HG02870 (cell line): ENCODE results near the gene NAA80.

Experiments
- ATAC-seq: cut with Tn5 transposase; IDR thresholded peaks from one replicate; pipeline ENCODE4 v1.9.1; 2021; ENCODE audit warnings: mild to moderate bottlenecking, moderate library complexity; ENCODE audit not compliant: unreplicated experiment

Gene NAA80

DNA sequence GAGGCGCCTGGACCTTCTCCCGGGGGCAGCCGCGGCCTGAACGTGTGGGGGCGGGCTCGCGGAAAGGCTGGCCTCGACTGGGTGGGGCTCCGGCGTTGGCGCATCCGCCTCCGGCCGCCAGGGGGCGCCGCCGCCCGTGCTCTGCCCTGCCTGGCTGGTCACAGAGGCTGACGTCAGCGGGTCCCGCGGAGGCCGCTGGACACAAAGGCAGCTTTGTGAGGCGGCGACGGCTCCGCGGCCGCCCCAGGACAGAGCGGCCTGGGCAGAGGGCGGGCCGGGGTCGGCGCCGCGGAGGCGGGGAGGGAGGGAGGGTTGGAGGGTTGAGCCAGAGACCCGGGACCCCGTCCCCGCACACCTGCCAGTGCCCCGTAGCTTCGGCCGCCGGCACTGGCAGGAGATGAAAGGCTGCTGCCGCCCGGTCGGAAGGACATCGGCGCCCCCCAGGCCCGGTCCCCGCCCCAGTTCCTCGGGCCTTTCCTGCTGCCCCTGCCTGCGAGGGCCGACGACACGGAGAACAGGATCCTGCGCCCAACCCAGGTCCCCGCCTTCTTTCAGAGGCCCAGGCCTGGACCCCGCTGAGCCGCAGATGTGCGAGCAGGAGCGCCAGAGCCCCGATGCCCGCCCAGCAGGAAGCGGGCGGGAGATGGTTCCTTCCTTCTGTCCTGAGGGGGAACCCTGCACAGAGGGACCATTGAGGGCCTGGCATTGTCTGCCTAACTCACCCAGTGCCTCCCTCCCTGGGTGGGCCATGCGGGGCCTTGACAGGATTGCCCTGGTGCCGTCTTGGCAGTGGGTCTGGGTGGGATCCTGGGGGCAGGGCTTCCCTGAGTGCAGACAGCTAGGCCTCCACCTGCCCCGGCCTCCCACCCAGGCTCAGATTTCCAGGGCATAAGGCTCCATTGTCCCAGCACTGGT lies 38.9 kb downstream of the NAA80 start:
- peak; percentile 66 for ATAC-seq

DNA sequence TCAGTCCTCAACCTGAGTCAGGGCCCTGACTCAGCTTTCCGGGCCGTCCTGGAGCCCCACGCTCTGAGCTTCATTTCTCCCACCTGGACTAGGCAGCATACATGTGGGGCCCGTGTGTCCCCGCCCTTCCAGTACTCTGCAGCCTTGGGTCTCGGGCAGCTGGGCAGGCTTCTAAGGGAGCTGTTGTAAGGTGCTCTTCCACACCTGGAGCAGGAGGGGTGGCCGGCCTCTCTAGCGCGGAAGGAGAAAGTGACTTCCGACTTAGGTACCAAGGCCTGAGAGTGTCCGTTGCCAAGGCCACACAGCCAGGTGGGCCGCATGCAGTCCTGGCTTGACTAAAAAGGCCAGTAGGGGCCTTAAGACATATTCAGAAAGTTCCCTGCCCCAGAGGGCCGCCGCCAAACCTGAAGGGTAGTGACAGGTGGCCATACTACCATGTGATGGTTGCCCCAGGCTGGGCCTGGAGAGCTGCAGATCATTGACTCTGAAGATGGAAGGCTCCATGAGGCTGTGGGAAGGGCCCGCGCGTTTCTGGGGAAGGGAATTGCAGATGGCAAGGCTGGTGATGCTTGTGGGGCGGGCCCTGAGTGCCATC lies 39.7 kb downstream of the NAA80 start:
- ATAC-seq: peak; percentile 9

GRCh38 chr3:50258979-50259378 lies 40.2 kb downstream of the NAA80 start:
- ATAC-seq: no peak

DNA sequence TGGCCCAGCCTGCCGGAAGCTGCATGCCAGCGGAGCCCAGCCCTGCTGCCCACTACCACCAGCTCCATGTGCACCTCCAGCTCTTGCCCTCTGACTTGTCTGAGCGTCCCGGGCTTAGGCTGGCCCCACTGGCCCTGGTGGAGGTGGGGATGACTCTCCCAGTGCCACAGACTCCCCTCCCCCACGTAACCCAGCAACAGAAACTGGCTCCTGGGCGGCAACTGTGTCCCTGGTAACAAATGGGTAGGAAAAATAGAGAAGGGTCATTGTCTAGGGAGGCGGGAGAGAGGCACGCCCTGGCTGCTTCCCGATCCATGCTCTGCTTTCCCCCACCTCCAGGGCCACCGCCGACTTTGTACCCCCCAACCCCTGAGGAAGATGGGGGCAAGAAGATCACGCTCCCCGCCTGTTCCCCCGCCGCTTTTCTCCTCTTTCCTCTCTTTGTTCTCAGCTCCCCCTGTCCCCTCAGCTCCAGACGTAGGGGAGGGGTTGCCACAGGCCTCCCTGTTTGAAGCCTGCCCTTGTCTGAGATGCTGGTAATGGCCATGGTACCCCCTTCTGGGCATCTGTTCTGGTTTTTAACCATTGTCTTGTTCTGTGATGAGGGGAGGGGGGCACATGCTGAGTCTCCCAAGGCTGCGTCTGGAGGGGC lies 41.0 kb downstream of the NAA80 start:
- no peak for ATAC-seq

GRCh38 chr3:50256978-50257890 lies 42.0 kb downstream of the NAA80 start:
- no peak for ATAC-seq

DNA sequence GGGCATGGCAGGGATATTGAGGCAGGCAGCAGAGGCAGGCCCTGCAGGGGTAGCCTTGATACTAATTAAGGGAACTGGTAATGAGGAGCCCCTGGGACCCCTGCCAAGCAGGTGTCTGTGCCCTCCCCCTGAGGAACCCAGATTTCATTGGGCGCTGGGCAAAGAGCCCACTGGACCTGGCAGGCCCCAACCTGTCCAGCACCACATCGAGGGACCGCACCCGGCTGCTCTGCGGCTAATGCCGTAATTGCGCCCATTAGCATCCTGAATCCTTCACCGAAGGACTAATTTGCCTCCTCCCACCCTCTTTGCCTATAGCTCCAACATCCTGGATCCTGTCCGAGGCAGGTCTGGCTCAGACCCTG lies 44.0 kb downstream of the NAA80 start:
- ATAC-seq: no peak

- no peak for ATAC-seq
Observed at GRCh38 chr3:50254577-50255250, 44.5 kb downstream of the NAA80 start.

DNA sequence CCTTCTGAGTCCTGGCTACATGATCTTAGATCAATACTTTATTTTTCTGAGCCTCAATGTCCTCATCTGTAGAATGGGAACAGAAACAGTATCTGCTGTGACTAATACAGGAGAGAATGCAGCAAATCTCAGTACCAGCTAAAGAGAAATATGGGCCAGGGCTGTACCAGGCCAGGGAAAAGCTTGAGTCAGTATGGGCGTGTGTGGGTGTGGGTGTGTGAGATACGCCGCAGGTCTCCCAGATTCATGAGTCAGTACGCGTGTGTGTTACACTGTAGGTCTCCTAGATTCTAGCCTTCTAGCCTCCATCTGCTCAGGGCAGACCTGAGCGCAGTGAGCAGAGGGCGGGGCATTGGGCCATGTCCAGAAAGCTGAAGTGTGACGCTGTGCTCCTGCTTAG lies 48.0 kb downstream of the NAA80 start:
- ATAC-seq: no peak

DNA sequence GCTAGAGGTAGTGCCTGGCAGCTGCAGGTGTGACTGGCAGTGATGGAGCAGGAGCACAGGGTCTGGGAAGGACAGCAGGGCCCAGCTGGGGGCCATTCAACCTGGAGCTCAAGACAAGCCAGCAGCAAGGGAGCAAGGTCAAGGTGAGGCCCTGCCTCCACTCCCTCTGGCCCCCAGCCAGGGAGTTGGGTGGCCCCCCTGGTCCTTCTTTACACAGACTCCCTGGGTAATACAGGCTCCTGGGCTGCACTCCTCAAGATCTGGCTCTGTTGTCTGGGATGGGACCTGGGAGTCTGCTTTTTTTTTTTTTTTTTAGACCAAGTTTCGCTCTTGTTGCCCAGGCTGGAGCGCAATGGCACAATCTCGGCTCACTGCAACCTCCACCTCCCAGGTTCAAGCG lies 48.7 kb downstream of the NAA80 start:
- no peak for ATAC-seq

- ATAC-seq: no peak
Observed at GRCh38 chr3:50249457-50249856, 49.7 kb downstream of the NAA80 start.

- no peak for ATAC-seq
Observed at GRCh38 chr3:50248387-50248786, 50.8 kb downstream of the NAA80 start.

- peak; percentile 72 for ATAC-seq
Observed at GRCh38 chr3:50246517-50246954, 52.7 kb downstream of the NAA80 start.
